Gastroesophageal sphincter (tissue), 4 donors: ENCODE measurements around the gene PLCB1. TPM values are rescaled to one million over a fixed set of nuclear protein-coding genes. Genes with fewer than 3 reads are reported as not detected.
"Not testable (repeated sequence)": the region's sequence is repeated elsewhere in the genome, so short reads cannot be mapped to it uniquely, and the experiment has no call there.

Source experiments
- ATAC-seq: fragments of 150-250 bp; one replicate; pipeline ENCODE4 v1.9.1; 2016; ENCODE audit warnings: mild to moderate bottlenecking, moderate library complexity
- H3K27ac ChIP-seq, 4 donors: fragments of 200-600 bp; sonication (generic) in 3 of 4; 1 replicate in 3 of 4; 2 replicates in 1 of 4; pipeline ENCODE4 v1.5.1; 2016 to 2019
- H3K27me3 ChIP-seq: fragments of 200-600 bp; sonication (generic); one replicate; pipeline ENCODE4 v1.5.1; 2019
- H3K36me3 ChIP-seq, 2 donors: fragments of 200-600 bp; sonication (generic); one replicate each; pipeline ENCODE4 v1.5.1; 2019; ENCODE audit warnings: control low read depth in 1 of 2
- H3K4me1 ChIP-seq, 3 donors: fragments of 200-600 bp; sonication (generic); 1 replicate in 2 of 3; 2 replicates in 1 of 3; pipeline ENCODE4 v1.5.1; 2016 to 2019; ENCODE audit warnings: control low read depth in 2 of 3
- H3K4me3 ChIP-seq, 2 donors: fragments of 200-600 bp; sonication (generic); one replicate each; pipeline ENCODE4 v1.5.1; 2019; ENCODE audit warnings: mild to moderate bottlenecking in 1 of 2, moderate library complexity in 1 of 2
- H3K9me3 ChIP-seq, 3 donors: fragments of 200-600 bp; sonication (generic); one replicate each; pipeline ENCODE4 v1.5.1; 2017 to 2019; ENCODE audit warnings: control low read depth in 2 of 3
- EP300 ChIP-seq: sonication (generic); formaldehyde crosslinking; IDR thresholded peaks from one replicate; pipeline ENCODE4 v1.6.1; 2017; ENCODE audit warnings: antibody characterized with exemption, mild to moderate bottlenecking
- POLR2A ChIP-seq, 2 donors: fragments of 450-650 bp; IDR thresholded peaks; one replicate each; pipeline ENCODE4 v1.6.1; 2017; ENCODE audit warnings: antibody characterized with exemption in 2 of 2, mild to moderate bottlenecking in 2 of 2, moderate library complexity in 1 of 2
- POLR2AphosphoS5 ChIP-seq: sonication (generic); formaldehyde crosslinking; IDR thresholded peaks from one replicate; pipeline ENCODE4 v1.6.1; 2017; ENCODE audit warnings: antibody characterized with exemption
- WGBS, 2 donors: methylation state at CpG; one replicate each; pipeline ENCODE4 v1.1.5; 2018; ENCODE audit warnings: low coverage in 1 of 2; 5-methylcytosine and 5-hydroxymethylcytosine counted together
- total RNA-seq, 4 donors: library from RNA; depleted of rRNA; stranded (reverse); fragments of >200 nt; gene quantifications; one replicate each; pipeline ENCODE4 v1.1.0, GENCODE V29; 2016
- TF ChIP-seq, protein P1 (sequence below), 4 experiments: fragments of 200-600 bp in 2 of 4; fragments of 450-650 bp in 2 of 4; sonication (generic) in 1 of 4; IDR thresholded peaks; one replicate each; pipeline ENCODE4 v1.5.1; 2017 to 2019; ENCODE audit warnings: antibody characterized with exemption in 4 of 4, mild to moderate bottlenecking in 2 of 4, moderate library complexity in 2 of 4

PLCB1 gene
- total RNA-seq, 4 donors from 2014 or later, result 60.8 to 104 (median 69.0) TPM

DNA sequence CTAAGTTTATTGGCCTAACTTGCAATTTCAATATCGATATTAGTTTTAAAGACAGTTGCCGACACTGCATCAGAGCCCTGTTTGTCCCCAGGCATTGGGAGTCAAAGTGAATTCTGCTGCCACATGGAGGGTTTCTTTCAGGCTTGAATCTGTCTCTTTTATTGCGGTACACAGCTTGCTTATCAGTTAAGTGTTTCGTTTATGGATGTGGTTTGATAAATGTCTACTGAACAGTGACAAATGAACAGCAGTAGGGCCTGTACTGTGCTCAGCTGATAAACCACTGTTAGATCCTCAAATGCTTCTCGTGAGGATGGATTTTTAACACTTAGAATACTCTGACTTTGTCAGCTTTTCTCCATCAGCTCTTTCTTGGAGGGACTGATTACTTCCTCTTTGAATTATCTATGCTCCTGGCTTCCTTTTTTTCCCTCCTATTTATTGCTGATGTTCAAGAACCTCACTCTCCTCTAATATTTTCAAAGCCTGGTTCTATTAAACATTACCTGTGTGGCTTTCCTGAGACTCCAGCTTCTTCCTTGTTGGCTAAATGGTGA, 240.8 kb downstream of the PLCB1 start:
- TF ChIP-seq, protein P1, sequence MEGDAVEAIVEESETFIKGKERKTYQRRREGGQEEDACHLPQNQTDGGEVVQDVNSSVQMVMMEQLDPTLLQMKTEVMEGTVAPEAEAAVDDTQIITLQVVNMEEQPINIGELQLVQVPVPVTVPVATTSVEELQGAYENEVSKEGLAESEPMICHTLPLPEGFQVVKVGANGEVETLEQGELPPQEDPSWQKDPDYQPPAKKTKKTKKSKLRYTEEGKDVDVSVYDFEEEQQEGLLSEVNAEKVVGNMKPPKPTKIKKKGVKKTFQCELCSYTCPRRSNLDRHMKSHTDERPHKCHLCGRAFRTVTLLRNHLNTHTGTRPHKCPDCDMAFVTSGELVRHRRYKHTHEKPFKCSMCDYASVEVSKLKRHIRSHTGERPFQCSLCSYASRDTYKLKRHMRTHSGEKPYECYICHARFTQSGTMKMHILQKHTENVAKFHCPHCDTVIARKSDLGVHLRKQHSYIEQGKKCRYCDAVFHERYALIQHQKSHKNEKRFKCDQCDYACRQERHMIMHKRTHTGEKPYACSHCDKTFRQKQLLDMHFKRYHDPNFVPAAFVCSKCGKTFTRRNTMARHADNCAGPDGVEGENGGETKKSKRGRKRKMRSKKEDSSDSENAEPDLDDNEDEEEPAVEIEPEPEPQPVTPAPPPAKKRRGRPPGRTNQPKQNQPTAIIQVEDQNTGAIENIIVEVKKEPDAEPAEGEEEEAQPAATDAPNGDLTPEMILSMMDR (IDR thresholded peaks at IDR 0.05), result no peak
- TF ChIP-seq EP300, result no peak
- TF ChIP-seq POLR2AphosphoS5, result no peak
- TF ChIP-seq POLR2A (IDR thresholded peaks at IDR 0.05), result no peak
- H3K4me3 ChIP-seq, result no peak overlapping the region
- H3K9me3 ChIP-seq, result no peaks in the 10 kb centered on the region
- no peak for ATAC-seq
- H3K4me1 ChIP-seq, result peaks cover 0 to 27% (median 3%) of the 10 kb centered on the region in 3 donors
- 65 to 79% methylated on average over 4 to 5 of the region's 5 CpGs for WGBS, 2 donors
- H3K36me3 ChIP-seq, result no peaks in the 10 kb centered on the region
- H3K27me3 ChIP-seq, result no peaks in the 10 kb centered on the region
- H3K27ac ChIP-seq, result no peak overlapping the region

DNA sequence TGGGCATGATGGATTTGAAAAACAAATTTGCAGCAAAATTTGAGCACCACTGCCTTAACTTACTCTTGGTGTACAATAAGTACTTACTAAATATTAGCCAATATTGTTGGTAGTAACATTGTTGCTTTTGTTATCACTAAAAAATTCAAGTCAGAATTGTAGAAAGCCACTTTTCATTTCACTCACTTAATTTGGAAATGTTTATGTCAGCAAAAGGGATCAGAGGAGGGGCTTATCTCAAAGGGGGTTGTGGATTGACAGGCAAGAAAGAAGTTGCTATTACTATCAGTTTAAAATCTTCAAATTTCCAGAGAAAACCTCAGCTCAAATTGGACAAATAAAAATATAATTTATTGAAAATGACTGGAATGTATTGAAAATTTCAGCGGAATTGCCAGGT, 241.5 kb downstream of the PLCB1 start:
- Histone ChIP-seq H3K36me3 (no peaks in the 10 kb centered on the region), H3K4me3 (no peak overlapping the region), H3K9me3 (no peaks in the 10 kb centered on the region), H3K27me3 (no peaks in the 10 kb centered on the region), H3K27ac (no peak overlapping the region), H3K4me1 (peaks cover 0 to 27% (median 3%) of the 10 kb centered on the region in 3 donors)
- 91 to 100% methylated on average over 1 of the region's 1 CpG for WGBS, 2 donors
- TF ChIP-seq POLR2A (IDR thresholded peaks at IDR 0.05), result no peak
- no peak for TF ChIP-seq POLR2AphosphoS5
- TF ChIP-seq EP300, result no peak
- TF ChIP-seq, protein P1 (IDR thresholded peaks at IDR 0.05), result no peak
- no peak for ATAC-seq

DNA sequence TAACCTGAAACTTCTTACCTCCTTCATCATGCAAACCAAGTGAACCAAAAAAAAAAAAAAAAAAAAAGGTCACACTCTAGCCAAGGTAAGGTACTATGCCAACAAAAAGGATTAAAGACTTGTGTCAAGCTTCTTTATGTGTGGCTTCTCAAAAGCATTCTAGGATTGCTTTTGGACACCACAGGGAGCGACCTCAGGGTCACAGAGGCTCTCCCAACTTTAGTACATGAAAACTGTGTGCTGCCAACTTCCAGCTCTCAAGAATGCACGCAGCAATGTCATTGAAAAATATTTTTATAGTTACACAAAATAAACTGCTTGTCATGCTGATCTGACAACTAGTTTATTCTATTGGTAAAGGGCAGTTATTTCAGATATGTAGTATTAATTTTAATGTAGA, 243.8 kb downstream of the PLCB1 start:
- H3K4me3 ChIP-seq, result no peak overlapping the region
- no peaks in the 10 kb centered on the region for H3K27me3 ChIP-seq
- peaks cover 0 to 27% (median 3%) of the 10 kb centered on the region in 3 donors for H3K4me1 ChIP-seq
- TF ChIP-seq POLR2AphosphoS5, result peak; percentile 14
- TF ChIP-seq, protein P1 (IDR thresholded peaks at IDR 0.05), result no peak
- no peaks in the 10 kb centered on the region for H3K36me3 ChIP-seq
- WGBS, 2 donors, result 38 to 53% methylated on average over 2 of the region's 2 CpGs
- H3K9me3 ChIP-seq, result no peaks in the 10 kb centered on the region
- peak overlapping the region in 1 of 4 donors; percentile 35 for H3K27ac ChIP-seq
- ATAC-seq, result peak; percentile 62

DNA sequence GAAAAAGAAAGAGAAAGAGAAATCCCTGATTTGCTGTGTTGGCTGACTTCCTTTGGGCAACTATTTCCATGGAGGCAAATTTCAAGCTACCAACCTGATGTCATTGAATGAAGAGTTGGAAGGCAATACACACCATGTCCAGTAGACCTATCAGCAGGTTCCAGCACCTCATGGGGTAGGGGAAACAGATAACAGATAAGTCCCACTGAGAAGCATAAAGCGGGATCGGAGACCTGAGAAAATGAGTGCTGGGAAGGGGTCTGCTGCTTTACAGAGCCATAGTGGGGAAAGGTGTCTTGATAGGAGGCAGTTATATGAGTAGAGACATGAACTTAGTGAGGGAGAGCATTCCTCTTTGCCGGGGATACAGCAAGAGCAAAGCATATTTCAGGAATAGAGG, 244.9 kb downstream of the PLCB1 start:
- 91% methylated on average over 3 of the region's 3 CpGs; no CpG with 5 or more reads in 1 of the 2 donors for WGBS, 2 donors
- peaks cover 0 to 27% (median 3%) of the 10 kb centered on the region in 3 donors for H3K4me1 ChIP-seq
- H3K4me3 ChIP-seq, result no peak overlapping the region
- no peaks in the 10 kb centered on the region for H3K36me3 ChIP-seq
- TF ChIP-seq POLR2AphosphoS5 (no peak), POLR2A (IDR thresholded peaks at IDR 0.05) (no peak), EP300 (no peak)
- TF ChIP-seq, protein P1 (IDR thresholded peaks at IDR 0.05), result no peak
- no peaks in the 10 kb centered on the region for H3K27me3 ChIP-seq
- ATAC-seq, result no peak
- peak overlapping the region in 2 of 4 donors; percentile 11 to 12 for H3K27ac ChIP-seq
- H3K9me3 ChIP-seq, result no peaks in the 10 kb centered on the region

DNA sequence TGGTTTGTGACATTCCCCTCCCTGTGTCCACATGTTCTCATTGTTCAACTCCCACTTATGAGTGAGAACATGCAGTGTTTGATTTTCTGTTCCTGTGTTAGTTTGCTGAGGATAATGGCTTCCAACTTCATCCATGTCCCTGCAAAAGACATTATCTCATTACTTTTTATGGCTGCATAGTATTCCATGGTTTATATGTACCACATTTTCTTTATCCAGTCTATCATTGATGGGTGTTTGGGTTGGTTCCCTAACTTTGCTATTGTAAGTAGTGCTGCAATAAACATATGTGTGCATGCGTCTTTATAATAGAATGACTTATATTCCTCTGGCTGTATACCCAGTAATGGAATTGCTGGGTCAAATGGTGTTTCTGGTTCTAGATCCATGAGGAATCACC, 247.1 kb downstream of the PLCB1 start:
- H3K9me3 ChIP-seq, H3K4me3 ChIP-seq, H3K27me3 ChIP-seq, H3K27ac ChIP-seq, H3K36me3 ChIP-seq, ATAC-seq: not testable (repeated sequence)
- WGBS, 2 donors, result 100% methylated on average over 1 of the region's 1 CpG; no CpG with 5 or more reads in 1 of the 2 donors
- peaks cover 0 to 27% (median 3%) of the 10 kb centered on the region in 3 donors for H3K4me1 ChIP-seq
